GM19452 (cell line): Measurements from ENCODE around the gene ZNF618.
A peak's percentile ranks its signal among the peaks of the same experiment; 100 is the strongest.
"Not testable (repeated sequence)": the region's sequence is repeated elsewhere in the genome, so short reads cannot be mapped to it uniquely, and the experiment has no call there.

Experiments
- ATAC-seq: cut with Tn5 transposase; IDR thresholded peaks from one replicate; pipeline ENCODE4 v1.9.1; 2021; ENCODE audit not compliant: unreplicated experiment

The ZNF618 gene

DNA sequence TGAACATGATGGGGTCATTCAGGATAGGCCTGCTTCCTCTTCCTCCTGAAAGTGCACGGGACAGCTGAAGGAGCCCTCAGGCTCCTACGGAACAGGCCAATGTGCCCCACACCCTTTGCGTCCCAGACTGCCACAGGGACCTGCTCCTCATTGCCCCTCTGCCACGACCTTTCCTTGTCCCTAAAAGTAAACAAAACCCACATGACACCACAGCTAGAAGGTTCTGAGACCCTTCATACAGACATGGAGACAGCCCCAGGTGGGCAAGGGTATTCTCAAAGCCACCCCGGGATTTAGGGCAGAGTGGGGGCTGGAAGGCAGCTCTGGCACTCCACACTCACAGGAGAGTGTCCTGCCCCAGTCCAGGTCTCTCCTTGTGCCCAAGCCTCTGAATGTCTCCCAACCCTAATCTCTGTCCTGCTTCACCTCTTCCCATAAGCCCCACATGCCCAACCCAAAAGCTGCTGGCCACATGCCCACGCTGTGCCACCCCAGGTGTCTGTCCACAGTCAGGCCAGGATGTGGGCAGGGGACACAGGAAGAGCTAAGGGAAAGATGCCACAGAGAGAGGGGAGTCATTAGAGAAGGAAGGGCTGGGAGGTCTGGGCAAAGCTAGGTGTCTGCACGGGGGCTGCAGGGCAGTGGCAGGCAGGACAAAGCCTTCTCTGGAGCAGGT, 201.2 kb downstream of the ZNF618 start:
- ATAC-seq, result no peak

DNA sequence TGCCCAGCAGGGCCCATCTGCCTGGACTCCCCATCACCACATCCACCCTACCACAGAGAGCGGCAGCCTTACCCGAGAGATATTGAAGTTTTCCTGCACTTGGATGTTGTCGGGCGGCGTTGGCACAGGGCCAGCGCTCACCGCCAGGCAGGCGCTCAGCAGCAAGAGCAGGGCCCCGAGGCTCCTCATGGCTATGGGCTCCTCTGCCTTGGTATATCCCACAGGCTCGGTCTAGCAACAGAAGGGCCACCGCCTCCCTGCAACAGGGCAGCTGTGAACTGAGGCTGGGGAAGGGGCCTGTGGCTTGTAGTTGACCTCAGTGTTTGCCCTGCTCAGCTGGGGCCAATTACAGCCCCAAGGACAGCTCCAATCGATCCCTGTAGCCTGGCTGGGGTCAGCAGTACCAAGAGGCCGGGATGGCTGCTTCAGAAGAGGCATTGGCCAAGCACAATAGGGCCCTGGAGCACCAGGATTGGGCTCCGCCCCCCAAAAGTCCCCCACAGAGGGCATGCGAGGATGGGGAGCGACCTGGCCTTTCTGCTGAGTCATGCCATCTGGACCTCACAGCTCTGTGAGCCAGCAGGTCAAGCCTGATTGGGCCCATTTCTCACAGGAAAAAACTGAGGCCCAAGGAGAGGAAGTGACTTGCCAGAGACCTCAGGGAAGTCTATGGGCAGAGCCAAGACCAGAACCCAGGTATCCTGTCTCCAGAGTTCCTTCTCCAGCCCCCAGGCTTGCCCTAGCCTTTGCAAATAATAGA, 202.1 kb downstream of the ZNF618 start, which contains the start of gene AMBP:
TSS of gene AMBP (minus strand) at position 280 of the 760 bp plus-strand sequence. CDS start at position 189, 91 bp downstream.
- ATAC-seq, result no peak

DNA sequence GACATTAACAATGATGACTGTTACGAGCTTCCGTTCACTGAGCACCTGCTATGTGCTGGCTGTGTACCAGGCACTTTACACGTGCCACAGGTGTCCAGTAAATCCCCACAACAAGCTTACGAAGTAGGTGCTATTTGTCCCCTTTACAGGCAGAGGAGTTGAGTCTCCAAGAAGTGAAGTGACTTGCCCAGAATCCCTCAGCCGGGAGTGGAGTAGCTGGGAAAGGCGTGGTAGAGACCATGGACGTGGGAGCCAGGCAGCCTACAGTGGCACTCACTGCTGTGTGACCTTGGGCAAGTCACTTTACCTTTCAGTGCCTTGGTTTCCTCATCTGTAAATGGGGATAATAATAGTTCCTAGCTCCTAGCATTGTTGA, 202.7 kb downstream of the ZNF618 start:
- no peak for ATAC-seq

DNA sequence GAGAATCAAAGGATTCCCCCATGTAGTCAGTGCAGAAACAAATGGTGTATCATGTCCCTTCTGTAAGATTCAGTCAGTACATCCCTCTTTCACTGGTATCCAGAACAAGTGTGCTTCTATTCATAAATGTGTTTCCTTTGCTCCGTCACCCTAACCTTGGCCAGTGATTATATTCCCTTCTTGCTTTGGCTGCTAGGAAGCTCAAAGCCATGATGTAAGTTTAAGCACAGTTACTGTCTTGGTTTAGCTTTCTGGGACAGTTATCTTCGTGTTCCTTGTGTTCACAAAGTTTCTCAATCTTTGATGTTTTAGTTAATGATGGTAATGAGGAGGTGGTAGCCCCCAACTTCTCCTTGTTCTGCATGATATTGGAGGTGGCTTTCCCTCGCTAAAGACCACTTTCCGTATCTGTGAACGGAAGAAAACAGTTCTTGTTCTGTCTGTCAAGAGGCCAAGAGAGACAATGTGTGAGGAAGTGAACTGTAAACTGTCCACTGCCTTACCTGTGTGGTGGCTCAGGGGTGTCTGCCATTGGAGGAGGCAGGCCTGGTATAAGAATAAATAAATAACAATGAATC, 204.2 kb downstream of the ZNF618 start:
- no peak for ATAC-seq

DNA sequence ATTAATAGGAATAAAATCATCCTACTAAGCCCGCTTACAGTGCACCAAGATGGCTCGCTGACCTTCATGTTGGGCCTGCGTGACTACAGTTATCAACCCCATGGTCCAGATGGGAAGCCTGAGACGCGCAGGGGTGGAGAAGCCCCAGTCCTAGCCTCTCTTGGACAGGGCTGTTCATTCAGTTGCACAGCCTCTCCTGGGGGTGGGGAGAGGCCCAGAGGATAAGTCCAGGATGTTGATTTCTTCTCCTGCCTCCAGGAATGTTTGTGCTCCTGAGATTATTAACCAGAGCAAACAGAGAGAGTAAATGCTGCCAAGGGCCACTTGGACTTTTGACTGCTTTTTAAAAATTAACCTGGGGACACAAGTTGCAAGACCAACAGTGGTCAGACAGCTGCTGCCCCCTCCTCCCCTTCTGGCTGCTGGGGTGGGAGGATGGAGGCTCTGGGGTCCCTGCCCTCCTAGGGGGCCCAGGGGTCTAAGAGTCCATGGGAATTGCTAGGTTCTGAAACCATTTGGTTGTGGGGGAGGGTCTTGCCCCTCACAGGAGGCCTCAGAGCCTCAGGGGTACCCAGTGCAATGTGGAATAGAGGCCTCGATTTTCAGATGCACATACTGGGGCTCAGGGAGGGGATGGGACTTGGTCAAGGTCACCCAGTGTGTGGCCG, 204.8 kb downstream of the ZNF618 start:
- no peak for ATAC-seq

DNA sequence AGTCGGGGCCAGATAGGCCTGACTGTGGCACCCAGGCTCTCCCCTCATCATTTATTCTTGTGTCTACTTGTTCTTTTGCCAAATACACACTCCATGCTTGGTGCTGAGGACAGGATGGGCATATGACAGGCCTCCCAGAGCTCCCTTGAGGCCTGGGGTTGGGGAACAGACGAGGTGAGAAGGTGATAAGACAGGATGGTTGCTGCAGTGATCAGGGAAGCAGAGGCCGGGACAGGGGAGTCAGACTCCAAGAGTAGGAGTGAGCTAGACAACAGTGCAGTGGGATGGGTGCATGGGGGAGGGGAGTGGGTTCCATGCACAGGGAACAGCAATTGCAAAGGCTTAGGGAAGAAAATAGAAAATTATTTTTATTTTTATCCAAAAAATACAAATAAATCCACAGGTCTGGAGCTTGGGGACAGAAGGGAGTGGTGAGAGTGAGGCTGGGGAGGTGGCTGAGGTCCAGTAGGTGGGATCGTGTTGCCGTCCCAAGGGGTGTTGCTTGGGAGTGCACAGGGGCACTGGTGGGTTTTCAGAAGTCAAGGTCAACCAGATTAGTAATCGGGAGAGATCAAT, 205.4 kb downstream of the ZNF618 start:
- ATAC-seq, result no peak

DNA sequence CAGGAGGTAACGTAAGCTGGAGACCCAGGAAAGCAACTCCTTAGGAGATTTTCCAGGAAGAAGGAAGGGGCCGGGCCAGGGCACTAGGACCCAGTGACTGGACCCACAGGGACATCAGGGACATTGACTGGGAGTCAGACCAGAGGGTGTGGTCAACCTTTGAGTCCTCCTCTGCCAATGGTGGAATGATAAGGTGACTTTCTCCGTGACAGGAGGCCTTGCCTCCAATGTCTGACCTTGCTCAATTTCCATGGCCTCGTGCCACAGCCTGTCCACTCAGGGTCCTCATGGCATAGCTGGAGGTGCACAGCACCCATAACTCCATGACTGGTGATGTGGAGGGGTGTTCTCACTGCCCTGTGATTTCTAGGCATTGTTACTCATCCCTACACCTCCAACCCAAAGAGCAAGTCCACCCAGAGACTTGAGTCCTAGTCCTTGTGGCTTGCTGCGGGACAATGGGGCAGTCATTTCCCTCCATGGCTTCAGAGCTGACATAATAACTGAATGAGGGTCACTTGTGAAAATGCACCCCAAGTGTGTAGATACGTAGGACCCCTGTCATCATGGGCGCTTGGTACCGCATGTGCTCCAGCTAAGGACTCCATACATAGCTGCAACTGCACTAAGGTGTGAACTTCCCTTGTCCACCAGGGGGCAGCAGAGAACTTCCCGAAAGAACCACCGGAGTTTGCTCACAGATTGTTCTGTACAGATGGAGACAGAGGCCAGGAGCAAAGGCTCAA, 206.1 kb downstream of the ZNF618 start:
- peak; percentile 91 for ATAC-seq

DNA sequence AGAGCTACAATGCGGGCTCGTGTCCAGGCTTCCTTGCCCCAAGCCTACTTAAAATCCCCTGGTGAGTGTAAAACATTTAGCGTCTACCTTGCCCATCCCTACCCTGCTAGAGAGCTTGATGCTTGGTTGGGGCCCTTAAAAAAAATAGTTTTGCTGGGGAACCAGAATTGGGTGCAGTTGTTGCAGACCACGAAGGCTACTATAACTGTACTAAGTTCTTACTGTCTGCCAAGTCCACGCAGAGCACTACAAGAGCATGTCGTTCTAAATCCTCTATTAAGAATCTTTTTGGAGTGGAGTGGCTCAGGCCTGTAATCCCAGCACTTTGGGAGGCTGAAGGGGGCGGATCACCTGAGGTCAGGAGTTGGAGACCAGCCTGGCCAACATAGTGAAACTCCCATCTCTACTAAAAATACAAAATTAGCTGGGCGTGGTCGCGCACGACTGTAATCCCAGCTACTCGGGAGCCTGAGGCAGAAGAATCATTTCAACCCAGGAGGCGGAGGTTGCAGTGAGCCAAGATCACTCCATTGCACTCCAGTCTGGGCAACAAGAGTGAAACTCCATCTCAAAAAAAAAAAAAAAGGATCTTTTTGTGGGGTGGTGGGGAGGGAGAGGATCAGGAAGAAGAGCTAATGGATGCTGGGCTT, 206.8 kb downstream of the ZNF618 start:
- ATAC-seq, result not testable (repeated sequence)

DNA sequence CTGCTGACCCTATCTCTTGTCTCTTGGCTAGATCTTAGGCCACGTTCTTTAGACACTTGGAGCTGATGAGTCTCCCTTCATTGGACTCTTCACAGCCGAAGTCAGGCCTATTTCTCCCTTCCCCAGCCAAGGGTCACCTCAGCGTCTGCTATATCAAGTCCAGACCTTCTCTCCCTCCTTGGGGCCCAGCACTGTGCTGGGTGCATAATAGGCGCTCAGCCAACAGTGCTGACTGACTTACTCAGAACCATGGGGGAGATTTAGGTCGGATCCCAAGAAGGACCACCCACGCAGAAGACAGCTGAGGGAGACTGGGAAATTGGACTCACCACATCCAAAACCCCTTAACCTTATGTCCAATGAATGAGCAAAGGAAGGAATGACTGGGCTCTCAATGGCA, 207.6 kb downstream of the ZNF618 start:
- ATAC-seq, result no peak

DNA sequence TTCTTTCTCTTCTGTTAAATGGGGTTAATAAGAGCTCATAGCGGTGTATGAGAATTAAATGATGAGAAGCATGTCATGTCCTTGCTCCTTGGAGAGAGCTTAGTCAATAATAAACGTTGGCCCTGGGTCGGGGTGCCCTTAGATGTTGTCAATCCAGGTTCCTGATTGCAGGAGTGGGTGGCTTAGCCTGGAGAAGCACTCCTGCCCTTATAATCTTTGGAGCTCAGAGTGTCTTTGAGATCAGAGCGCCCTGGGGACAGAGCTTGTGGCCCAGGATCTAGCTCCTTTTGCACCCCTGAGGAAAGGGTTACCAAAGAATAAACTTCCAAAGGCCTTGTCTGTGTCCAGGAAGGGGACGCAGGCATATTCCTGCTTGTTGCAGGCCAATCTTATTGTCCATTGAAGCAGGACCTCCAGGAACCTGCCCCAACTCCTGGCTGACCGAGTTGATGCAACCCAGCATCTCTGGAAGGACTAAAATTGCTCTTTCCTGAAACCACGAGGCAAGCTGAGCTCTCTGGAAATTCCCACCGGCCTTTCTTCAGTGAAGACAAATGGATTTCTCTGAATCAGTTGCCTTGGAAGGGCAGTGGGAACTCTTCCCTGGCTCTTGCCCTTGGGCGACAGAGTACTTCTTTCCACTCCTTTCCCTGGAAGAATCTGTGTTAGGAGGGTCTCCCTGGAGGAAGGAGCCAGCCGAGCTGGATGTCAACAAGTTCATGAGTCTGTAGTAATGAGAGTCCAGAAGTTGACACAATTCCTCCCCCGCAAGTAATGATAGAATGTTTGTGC, 208.4 kb downstream of the ZNF618 start:
- ATAC-seq, result no peak

DNA sequence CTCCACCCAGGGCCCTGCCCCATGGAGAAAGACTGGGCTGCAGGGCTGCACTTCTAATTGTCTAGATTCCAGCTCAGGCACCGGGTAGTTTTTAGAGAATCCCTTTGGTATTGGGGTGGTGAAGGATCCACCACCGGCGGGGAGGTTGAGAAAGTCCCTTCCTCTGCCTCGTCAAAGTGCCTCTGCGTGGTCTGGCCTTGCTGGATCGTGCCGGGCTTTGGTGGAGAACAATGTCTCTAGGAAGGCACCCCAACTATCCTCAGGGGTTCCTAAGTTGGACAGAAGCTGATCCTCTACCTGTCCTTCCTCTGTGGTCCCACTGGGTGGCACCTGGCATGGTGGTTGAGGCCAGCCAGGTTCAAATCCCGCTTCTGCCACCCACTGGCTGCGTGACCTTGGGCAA, 209.3 kb downstream of the ZNF618 start:
- no peak for ATAC-seq

DNA sequence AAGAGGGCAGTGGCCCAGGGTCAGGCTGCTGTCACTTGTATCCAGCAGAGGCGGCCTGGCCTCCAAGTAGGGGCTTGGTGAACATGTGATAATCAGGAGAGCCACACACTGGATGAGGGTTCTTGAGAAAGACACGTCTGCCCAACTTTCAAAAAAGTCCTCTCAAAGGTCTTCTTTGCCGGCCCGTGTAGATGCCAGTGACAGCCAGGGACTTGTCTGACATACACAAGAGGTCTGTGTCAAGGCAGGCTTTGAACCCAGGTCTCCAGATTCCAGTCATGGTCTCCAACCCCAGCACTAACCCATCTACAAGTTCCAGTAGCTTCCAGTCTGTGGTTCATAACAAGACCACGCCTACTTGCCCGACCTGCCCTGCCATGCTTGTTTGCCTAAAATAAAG, 209.9 kb downstream of the ZNF618 start:
- ATAC-seq, result no peak

DNA sequence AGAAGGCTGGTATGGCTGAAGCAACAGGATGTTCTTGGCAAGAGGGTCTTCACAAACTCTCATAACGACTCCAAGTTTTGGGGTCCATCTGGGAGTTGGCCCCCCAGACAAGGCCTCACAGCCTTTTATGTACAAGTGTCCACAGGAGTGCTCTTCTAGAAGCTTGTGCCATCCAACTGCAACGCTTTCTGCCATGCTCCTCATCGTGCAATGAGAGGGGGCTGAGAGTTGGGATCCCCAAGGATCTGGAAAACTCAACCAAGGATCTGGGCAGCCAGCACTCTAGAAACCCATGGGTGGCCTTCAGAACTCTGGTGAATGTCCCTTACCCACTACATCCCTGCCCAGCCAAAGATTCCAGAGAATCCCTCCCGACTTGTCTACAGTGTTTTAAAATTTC, 210.5 kb downstream of the ZNF618 start:
- ATAC-seq, result no peak

DNA sequence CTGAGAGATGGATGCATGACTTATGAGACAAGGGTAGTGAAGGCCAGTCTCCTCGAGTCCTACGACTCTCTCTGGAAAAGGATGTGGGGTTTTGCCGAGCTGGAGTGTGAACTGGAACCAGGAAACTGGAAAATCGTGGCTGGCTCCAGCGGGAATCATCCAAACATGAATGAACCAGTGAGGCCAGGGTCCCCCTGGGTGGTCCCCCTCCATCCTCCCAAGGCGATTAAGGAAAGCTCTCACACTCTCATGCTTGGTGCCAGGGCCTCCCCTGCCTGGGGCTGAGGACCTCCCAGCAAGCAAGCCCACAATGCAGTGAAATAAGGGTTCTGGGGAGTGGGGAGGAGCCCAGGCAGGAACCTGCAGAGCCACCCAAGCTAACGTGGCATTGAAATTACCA, 211.6 kb downstream of the ZNF618 start:
- no peak for ATAC-seq

DNA sequence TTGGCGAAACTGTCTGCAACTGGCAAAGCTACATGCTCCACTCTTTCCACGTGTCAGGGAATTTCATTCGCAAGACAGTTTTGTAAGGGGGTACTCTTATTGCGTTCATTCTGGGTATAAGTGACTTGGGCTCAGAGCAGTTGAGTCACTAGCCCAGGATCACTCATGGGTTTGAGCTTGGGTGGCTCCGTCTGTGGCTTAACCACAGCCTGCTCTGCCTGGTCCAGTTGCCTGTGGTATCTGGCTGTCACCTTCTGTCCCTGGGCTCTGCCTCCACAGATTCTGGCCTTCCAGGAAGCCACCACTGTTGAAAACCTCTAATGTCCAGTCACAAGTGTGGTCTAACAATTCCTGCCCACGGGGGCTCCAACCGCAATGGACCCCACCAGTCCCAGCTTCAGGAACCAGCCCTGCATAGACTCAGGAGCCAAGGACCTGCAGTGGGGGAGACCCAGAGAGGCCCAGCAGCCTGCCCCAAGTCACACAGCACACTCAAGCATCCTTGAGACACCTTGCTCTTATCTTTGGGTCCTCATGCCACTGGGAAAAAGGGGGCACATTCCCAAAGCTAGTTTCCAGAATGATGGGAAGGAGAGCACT, 212.6 kb downstream of the ZNF618 start:
- no peak for ATAC-seq

DNA sequence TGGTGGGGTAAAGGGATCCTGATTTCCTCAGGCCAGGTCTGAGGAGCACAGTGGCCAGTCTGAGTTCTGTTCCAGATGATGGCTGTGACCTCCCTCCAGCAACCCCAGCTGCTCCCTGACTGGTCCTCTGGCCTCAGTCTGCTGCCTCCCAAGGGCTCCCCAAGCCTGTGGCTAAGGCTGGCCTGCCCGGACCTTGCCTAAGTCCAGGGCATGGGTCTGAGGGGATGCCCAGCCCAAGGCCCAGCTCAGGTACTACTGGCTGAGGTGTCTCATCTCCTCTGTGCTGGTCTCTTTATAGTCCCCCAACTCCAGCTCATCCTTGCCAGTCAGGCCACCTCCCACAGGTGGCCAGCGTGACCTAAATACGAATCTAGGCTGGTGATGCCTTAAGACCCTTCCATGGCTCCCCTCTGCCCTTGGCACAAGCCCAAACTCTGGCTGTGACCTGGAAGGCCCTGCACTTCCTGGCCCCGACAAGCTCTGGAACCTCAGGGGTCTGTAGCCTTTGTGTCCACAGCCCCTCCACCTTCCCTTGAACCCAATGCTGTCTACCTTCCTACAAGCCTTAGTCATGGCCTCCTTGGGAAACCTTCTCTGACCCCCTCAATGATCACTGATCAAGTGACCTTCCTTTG, 213.2 kb downstream of the ZNF618 start:
- no peak for ATAC-seq

DNA sequence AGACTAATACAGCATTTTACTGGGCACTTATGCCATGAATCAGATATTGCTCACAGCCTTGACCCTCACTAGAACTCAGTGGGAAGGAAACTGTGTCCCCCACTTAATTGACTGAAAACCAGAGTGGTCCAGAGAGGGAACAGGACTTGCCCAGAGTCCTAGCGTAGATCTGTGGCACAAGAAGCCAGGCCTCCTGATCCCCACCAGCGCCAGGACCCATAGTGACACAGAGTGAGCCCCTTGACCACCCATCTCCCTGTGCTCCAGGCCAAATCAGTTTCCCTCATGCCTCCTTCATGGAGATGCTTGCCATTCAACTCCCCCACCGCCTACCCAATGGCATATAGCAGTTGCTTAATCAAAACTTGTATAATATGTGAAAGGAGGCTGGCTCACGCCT, 214.7 kb downstream of the ZNF618 start:
- ATAC-seq, result no peak

DNA sequence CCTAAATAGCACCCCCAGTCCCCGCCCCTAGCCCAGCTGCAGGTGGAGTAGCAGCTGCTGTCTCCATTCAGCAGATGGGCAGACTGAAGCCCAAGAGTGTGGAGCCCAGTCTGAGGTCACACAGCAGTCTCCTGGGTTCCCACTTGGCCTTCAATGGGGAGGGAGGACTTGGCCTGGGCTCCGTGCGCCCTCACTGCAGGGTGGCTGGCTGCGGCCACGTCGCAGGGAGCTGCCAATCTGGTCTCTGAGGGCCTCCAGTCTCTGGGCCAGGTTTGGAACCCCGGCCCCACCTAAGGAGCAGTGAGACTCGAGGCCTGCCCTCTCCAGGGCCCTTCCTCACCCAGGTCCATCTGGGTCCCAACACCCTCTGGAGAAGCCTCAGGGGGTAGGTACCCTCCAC, 215.6 kb downstream of the ZNF618 start:
- ATAC-seq, result no peak

DNA sequence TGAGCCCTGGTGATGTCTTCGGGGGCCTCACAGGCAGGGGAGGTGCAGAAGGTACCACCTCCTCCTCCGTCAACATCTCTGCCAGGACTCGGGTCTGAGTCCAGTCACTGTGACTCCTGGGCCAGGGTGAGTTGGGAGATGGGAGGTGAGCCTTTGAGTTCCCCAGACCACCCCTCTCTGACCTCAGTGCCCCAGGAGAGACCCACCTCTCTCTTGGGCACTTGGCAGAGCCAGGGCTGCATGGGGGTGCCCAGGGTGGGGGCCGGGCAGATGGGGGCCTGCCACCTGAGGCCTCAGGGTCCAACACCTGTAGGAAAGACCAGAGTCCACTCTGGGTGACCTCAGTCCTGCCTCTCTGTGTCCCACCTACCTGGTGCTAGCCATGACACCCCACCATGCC, 216.2 kb downstream of the ZNF618 start:
- ATAC-seq, result no peak
